ENCODE data around the gene MASP2. TPM values are rescaled to one million over a fixed set of nuclear protein-coding genes. Genes with fewer than 3 reads are reported as not detected.

The MASP2 gene
- total RNA-seq, 1 donor from 2014 or later, result not detected

DNA sequence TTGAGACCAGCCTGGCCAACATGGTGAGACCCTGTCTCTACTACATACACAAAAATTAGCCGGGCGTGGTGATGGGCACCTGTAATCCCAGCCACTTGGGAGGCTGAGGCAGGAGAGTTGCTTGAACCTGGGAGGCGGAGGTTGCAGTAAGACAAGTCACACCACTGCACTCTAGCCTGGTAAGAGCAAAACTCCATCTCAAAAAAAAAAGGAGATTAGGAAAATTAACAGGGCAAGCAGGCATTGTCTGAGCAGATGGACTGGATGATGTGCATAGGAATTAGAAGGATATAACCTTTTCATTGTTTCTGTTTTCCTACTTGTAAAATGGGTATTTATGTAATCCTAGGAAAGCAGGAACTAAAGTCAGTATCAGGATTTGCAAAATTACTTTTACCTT is 19.0 kb downstream of the MASP2 start:
- DNase-seq (ENCODE audit: low spot score, unreplicated experiment), result no peak
- TF ChIP-seq, protein P1, sequence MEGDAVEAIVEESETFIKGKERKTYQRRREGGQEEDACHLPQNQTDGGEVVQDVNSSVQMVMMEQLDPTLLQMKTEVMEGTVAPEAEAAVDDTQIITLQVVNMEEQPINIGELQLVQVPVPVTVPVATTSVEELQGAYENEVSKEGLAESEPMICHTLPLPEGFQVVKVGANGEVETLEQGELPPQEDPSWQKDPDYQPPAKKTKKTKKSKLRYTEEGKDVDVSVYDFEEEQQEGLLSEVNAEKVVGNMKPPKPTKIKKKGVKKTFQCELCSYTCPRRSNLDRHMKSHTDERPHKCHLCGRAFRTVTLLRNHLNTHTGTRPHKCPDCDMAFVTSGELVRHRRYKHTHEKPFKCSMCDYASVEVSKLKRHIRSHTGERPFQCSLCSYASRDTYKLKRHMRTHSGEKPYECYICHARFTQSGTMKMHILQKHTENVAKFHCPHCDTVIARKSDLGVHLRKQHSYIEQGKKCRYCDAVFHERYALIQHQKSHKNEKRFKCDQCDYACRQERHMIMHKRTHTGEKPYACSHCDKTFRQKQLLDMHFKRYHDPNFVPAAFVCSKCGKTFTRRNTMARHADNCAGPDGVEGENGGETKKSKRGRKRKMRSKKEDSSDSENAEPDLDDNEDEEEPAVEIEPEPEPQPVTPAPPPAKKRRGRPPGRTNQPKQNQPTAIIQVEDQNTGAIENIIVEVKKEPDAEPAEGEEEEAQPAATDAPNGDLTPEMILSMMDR (IDR thresholded peaks at IDR 0.05; ENCODE audit: unreplicated experiment), result no peak
- H3K9me3 Mint-ChIP-seq (ENCODE audit: low read depth), result no peaks in the 10 kb centered on the region
- H3K4me3 Mint-ChIP-seq (ENCODE audit: low read depth), result no peak overlapping the region
- peak overlapping the region; percentile 59 for H3K27ac Mint-ChIP-seq
- H3K36me3 Mint-ChIP-seq (ENCODE audit: insufficient read depth), result peaks cover 20% of the 10 kb centered on the region
- no peaks in the 10 kb centered on the region for H3K27me3 Mint-ChIP-seq
- H3K4me1 Mint-ChIP-seq (ENCODE audit: low read depth), result no peaks in the 10 kb centered on the region

DNA sequence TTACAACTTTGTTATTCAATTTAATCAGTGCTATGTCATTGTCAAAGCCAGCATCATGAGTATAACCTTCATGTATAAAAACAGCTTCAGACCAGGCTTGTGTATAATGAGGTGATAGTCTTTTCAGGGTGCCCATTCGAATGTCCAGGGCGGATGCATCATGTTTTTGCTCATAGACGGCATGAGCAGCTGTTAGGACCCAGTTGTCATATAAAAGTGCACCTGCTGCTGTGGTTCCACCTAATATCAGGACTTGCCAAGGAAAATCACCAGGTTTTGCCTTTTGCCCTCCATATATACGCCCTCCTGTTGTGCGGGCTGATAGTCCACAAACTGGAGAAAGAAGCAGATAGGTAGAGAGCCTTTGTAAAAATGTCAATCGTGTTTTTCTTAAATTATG is 19.7 kb downstream of the MASP2 start:
- H3K36me3 Mint-ChIP-seq (ENCODE audit: insufficient read depth), result peaks cover 23% of the 10 kb centered on the region
- H3K9me3 Mint-ChIP-seq (ENCODE audit: low read depth), result no peaks in the 10 kb centered on the region
- H3K4me3 Mint-ChIP-seq (ENCODE audit: low read depth), result no peak overlapping the region
- H3K4me1 Mint-ChIP-seq (ENCODE audit: low read depth), result no peaks in the 10 kb centered on the region
- no peak for DNase-seq (ENCODE audit: low spot score, unreplicated experiment)
- peak overlapping the region; percentile 2 for H3K27ac Mint-ChIP-seq
- TF ChIP-seq, protein P1 (IDR thresholded peaks at IDR 0.05; ENCODE audit: unreplicated experiment), result no peak
- no peaks in the 10 kb centered on the region for H3K27me3 Mint-ChIP-seq

DNA sequence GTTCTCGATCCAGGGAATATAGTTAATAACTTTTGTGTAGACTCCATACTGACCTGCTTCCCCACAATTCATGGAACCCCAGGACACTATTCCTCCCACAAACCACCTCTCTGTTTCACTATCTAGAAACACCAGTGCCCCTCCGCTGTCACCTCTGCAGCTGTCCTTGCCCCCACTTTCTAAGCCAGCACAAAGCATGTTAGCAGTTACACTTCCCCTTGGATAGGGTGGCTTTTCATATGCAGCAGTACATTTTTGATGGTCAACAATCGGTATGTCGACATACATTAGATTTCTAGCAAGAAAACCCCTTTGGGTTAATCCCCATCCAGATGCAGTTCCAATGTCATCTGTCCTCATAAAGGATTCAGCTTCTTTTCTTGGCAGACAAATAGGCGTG is 20.1 kb downstream of the MASP2 start:
- Mint-ChIP-seq H3K9me3 (ENCODE audit: low read depth) (no peaks in the 10 kb centered on the region), H3K4me3 (ENCODE audit: low read depth) (no peak overlapping the region), H3K36me3 (ENCODE audit: insufficient read depth) (peaks cover 26% of the 10 kb centered on the region), H3K4me1 (ENCODE audit: low read depth) (no peaks in the 10 kb centered on the region), H3K27me3 (no peaks in the 10 kb centered on the region), H3K27ac (peak overlapping the region; percentile 2)
- no peak for DNase-seq (ENCODE audit: low spot score, unreplicated experiment)
- TF ChIP-seq, protein P1 (IDR thresholded peaks at IDR 0.05; ENCODE audit: unreplicated experiment), result no peak

DNA sequence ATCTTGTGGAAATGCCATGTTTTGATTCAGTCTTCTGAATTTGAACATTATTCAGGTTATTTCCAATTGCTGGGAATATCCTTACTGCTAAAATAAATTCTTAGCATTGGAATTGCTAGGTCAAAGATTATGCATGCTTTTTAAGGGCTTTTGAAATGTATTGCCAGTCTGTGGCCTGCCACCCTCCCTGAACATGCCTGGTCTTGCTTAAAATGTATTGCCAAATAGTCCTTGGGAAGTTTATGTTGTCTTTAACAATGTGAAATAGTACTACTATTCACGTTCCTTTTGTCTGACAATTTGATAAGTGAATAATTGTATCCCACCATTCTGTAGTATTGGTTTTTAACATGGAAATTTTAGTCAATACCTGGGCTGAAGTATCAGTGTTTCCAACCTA is 21.0 kb downstream of the MASP2 start:
- no peaks in the 10 kb centered on the region for H3K9me3 Mint-ChIP-seq (ENCODE audit: low read depth)
- peaks cover 29% of the 10 kb centered on the region for H3K36me3 Mint-ChIP-seq (ENCODE audit: insufficient read depth)
- no peaks in the 10 kb centered on the region for H3K4me1 Mint-ChIP-seq (ENCODE audit: low read depth)
- no peak overlapping the region for H3K27ac Mint-ChIP-seq
- TF ChIP-seq, protein P1 (IDR thresholded peaks at IDR 0.05; ENCODE audit: unreplicated experiment), result no peak
- H3K4me3 Mint-ChIP-seq (ENCODE audit: low read depth), result no peak overlapping the region
- no peak for DNase-seq (ENCODE audit: low spot score, unreplicated experiment)
- no peaks in the 10 kb centered on the region for H3K27me3 Mint-ChIP-seq

DNA sequence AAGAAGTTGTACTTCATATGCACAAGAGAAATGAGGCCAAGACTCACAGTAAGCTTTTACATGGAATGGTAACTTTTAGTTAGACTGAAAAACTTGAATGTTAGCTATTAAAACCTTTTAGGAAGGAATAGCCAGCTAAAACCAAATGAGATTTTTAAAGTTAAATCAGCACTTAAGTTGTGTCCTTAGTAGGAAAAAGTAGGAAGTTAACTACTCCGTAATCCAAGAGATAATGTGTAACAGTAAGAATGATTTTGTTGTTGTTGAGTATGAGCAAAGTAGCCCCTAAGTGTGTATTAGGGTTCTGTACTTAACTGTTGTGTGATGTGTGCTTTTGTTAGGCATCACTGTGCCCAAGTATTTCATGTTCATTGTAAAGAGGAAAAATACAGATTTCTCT is 21.4 kb downstream of the MASP2 start:
- TF ChIP-seq, protein P1 (IDR thresholded peaks at IDR 0.05; ENCODE audit: unreplicated experiment), result no peak
- Mint-ChIP-seq H3K9me3 (ENCODE audit: low read depth) (no peaks in the 10 kb centered on the region), H3K4me1 (ENCODE audit: low read depth) (no peaks in the 10 kb centered on the region), H3K27me3 (no peaks in the 10 kb centered on the region), H3K36me3 (ENCODE audit: insufficient read depth) (peaks cover 29% of the 10 kb centered on the region), H3K27ac (no peak overlapping the region), H3K4me3 (ENCODE audit: low read depth) (no peak overlapping the region)
- no peak for DNase-seq (ENCODE audit: low spot score, unreplicated experiment)

Data from progenitor cell of endocrine pancreas (in vitro differentiated cells).